ENCODE results near the gene PSMB8.

The PSMB8 gene

GRCh38 chr6:32855467-32856174 is 11.8 kb upstream of the PSMB8 start:
- Histone ChIP-seq H3K9me2 (replicated peaks; ENCODE audit: control insufficient read depth, low read length) (no peaks in the 10 kb centered on the region), H3K4me1 (ENCODE audit: control insufficient read depth, low read length) (peaks cover 44% of the 10 kb centered on the region), H3K79me2 (ENCODE audit: control insufficient read depth, low read length) (0 out of 2 replicates have a peak, but pooled peaks cover 3% of the 10 kb centered on the region), H3K27me3 (ENCODE audit: control insufficient read depth, low read length) (peaks cover 4% of the 10 kb centered on the region; the same call in 1 of the 2 replicates), H4K20me1 (ENCODE audit: control insufficient read depth, insufficient read depth, low read depth, low read length) (no peaks in the 10 kb centered on the region), H3K9me3 (ENCODE audit: control insufficient read depth, insufficient read depth, low read length) (no peaks in the 10 kb centered on the region), H3K4me2 (ENCODE audit: low read length) (peak overlapping the region; percentile 99), H3K4me3 (ENCODE audit: low read length) (0 out of 2 replicates have a peak overlapping the region, but pooled peaks have one; percentile 95), H3K36me3 (ENCODE audit: control insufficient read depth, low read length) (no peaks in the 10 kb centered on the region), H3F3A (ENCODE audit: control insufficient read depth, insufficient read depth) (no peaks in the 10 kb centered on the region), H3K27ac (ENCODE audit: low read depth, low read length) (no peak overlapping the region)
- TF ChIP-seq CTCF (IDR thresholded peaks at IDR 0.05; ENCODE audit: low read depth, low read length, poor library complexity, severe bottlenecking) = no peak
- TF ChIP-seq EZH2phosphoT487 (IDR thresholded peaks at IDR 0.05; ENCODE audit: borderline replicate concordance, low read length) = no peak

- H3F3A ChIP-seq (ENCODE audit: control insufficient read depth, insufficient read depth) = no peaks in the 10 kb centered on the region
- no peaks in the 10 kb centered on the region for H4K20me1 ChIP-seq (ENCODE audit: control insufficient read depth, insufficient read depth, low read depth, low read length)
- H3K4me2 ChIP-seq (ENCODE audit: low read length) = peak overlapping the region; percentile 99
- TF ChIP-seq EZH2phosphoT487 (IDR thresholded peaks at IDR 0.05; ENCODE audit: borderline replicate concordance, low read length) = no peak
- TF ChIP-seq CTCF (IDR thresholded peaks at IDR 0.05; ENCODE audit: low read depth, low read length, poor library complexity, severe bottlenecking) = peak; percentile 31
- no peaks in the 10 kb centered on the region for H3K9me2 ChIP-seq (replicated peaks; ENCODE audit: control insufficient read depth, low read length)
- peaks cover 37% of the 10 kb centered on the region for H3K4me1 ChIP-seq (ENCODE audit: control insufficient read depth, low read length)
- peak overlapping the region; percentile 95 for H3K4me3 ChIP-seq (ENCODE audit: low read length)
- H3K36me3 ChIP-seq (ENCODE audit: control insufficient read depth, low read length) = no peaks in the 10 kb centered on the region; the same call in 1 of the 2 replicates
- no peaks in the 10 kb centered on the region for H3K9me3 ChIP-seq (ENCODE audit: control insufficient read depth, insufficient read depth, low read length)
- peaks cover 4% of the 10 kb centered on the region; the same call in 1 of the 2 replicates for H3K27me3 ChIP-seq (ENCODE audit: control insufficient read depth, low read length)
- H3K27ac ChIP-seq (ENCODE audit: low read depth, low read length) = no peak overlapping the region
- H3K79me2 ChIP-seq (ENCODE audit: control insufficient read depth, low read length) = 0 out of 2 replicates have a peak, but pooled peaks cover 3% of the 10 kb centered on the region
These were observed 10.7 kb upstream of the PSMB8 start for GRCh38 chr6:32854376-32855178.

- H3K4me1 ChIP-seq (ENCODE audit: control insufficient read depth, low read length) = peaks cover 37% of the 10 kb centered on the region
- peak within 1 kb of the TSS; percentile 95 for H3K4me3 ChIP-seq (ENCODE audit: low read length)
- H3K79me2 ChIP-seq (ENCODE audit: control insufficient read depth, low read length) = 0 out of 2 replicates have a peak, but pooled peaks cover 3% of the 10 kb centered on the region
- H3K4me2 ChIP-seq (ENCODE audit: low read length) = peak within 1 kb of the TSS; percentile 99
- no peaks in the 10 kb centered on the region for H4K20me1 ChIP-seq (ENCODE audit: control insufficient read depth, insufficient read depth, low read depth, low read length)
- no peaks in the 10 kb centered on the region for H3K9me2 ChIP-seq (replicated peaks; ENCODE audit: control insufficient read depth, low read length)
- H3K27me3 ChIP-seq (ENCODE audit: control insufficient read depth, low read length) = peaks cover 4% of the 10 kb centered on the region; the same call in 1 of the 2 replicates
- TF ChIP-seq EZH2phosphoT487 (IDR thresholded peaks at IDR 0.05; ENCODE audit: borderline replicate concordance, low read length) (no peak), CTCF (IDR thresholded peaks at IDR 0.05; ENCODE audit: low read depth, low read length, poor library complexity, severe bottlenecking) (peak; percentile 86)
- peak within 1 kb of the TSS; percentile 45 for H3K27ac ChIP-seq (ENCODE audit: low read depth, low read length)
- no peaks in the 10 kb centered on the region for H3F3A ChIP-seq (ENCODE audit: control insufficient read depth, insufficient read depth)
- H3K36me3 ChIP-seq (ENCODE audit: control insufficient read depth, low read length) = peaks cover under 1% of the 10 kb centered on the region; the same call in 1 of the 2 replicates
- H3K9me3 ChIP-seq (ENCODE audit: control insufficient read depth, insufficient read depth, low read length) = no peaks in the 10 kb centered on the region
These were observed 9.9 kb upstream of the PSMB8 start, which contains the start of the genes PSMB9 and TAP1 for GRCh38 chr6:32853541-32854375. Gene PSMB9, plus strand, starts transcription at chr6:32854192. Its CDS starts 38 bp downstream, at chr6:32854230. Gene TAP1, minus strand, starts transcription at chr6:32853704. Its CDS starts 68 bp downstream, at chr6:32853636.

Data from DOHH2 (cell line).